B cell (primary cell): Measurements from ENCODE around the gene ADGRD2. TPM values are rescaled to one million over a fixed set of nuclear protein-coding genes. Genes with fewer than 3 reads are reported as not detected.

Experiments used
- ATAC-seq: fragments of 200-7000 bp; cut with Tn5 transposase; one replicate; pipeline ENCODE4 v1.10.0; 2021; ENCODE audit warnings: low read depth, mild to moderate bottlenecking, moderate number of reproducible peaks, moderate library complexity
- CTCF ChIA-PET: fragments of 350-600 bp; sonication (Branson Sonifier 250); formaldehyde crosslinking; loops from one replicate; lab custom pipeline; 2021; ENCODE audit warnings: antibody characterized with exemption, inconsistent platforms; lab: Charles Lee
- POLR2A ChIA-PET: fragments of 350-600 bp; sonication (Branson Sonifier 250); formaldehyde crosslinking; loops from one replicate; lab custom pipeline; 2021; ENCODE audit warnings: antibody characterized with exemption; lab: Charles Lee
- DNase-seq: peaks from one replicate; pipeline ENCODE4 v3.0.0; 2013
- H2AFZ ChIP-seq: 2 replicates; pipeline ENCODE4 v1.6.1; 2012; ENCODE audit warnings: mild to moderate bottlenecking, low read depth, low read length; ENCODE audit not compliant: insufficient read depth, poor library complexity, severe bottlenecking
- H3K27ac ChIP-seq, 2 donors: 1 replicate in 1 of 2; 2 replicates in 1 of 2; pipeline ENCODE4 v1.5.1; 2012 to 2013; ENCODE audit warnings: low read length in 2 of 2, mild to moderate bottlenecking in 2 of 2, moderate library complexity in 1 of 2
- H3K27me3 ChIP-seq, 4 experiments: fragments of 200-600 bp in 1 of 4; sonication (generic) in 1 of 4; replicated peaks in 1 of 4; 1 replicate in 2 of 4; 2 replicates in 2 of 4; pipeline versions ENCODE4 v1.6.1 to v1.7.0; 2013 to 2016; ENCODE audit warnings: low read length in 3 of 4, mild to moderate bottlenecking in 2 of 4, mixed read lengths in 1 of 4, moderate library complexity in 1 of 4; ENCODE audit not compliant: insufficient read depth in 4 of 4, control insufficient read depth in 3 of 4; ENCODE audit errors: control extremely low read depth in 1 of 4
- H3K36me3 ChIP-seq, 2 experiments: replicated peaks in 1 of 2; 1 replicate in 1 of 2; 2 replicates in 1 of 2; pipeline versions ENCODE4 v1.6.1 to v1.7.1; 2013; ENCODE audit warnings: low read length in 1 of 2; ENCODE audit not compliant: insufficient read depth in 2 of 2, control insufficient read depth in 1 of 2; ENCODE audit errors: control extremely low read depth in 1 of 2, extremely low read depth in 1 of 2
- H3K4me1 ChIP-seq, 2 donors: fragments of 200-600 bp in 1 of 2; sonication (generic) in 1 of 2; 1 replicate in 1 of 2; 2 replicates in 1 of 2; pipeline versions ENCODE4 v1.5.1 to v1.6.1; 2013 to 2017; ENCODE audit warnings: low read length in 2 of 2; ENCODE audit not compliant: control insufficient read depth in 2 of 2, insufficient read depth in 2 of 2
- H3K4me2 ChIP-seq: replicated peaks from 2 replicates; pipeline ENCODE3; 2012; ENCODE audit warnings: mild to moderate bottlenecking, low read depth, low read length; ENCODE audit not compliant: poor library complexity, severe bottlenecking
- H3K4me3 ChIP-seq, 5 experiments: fragments of 200-600 bp in 1 of 5; sonication (generic) in 1 of 5; 1 replicate in 3 of 5; 2 replicates in 2 of 5; pipeline versions ENCODE4 v1.5.1 to v1.7.0; 2011 to 2016; ENCODE audit warnings: low read length in 4 of 5, mild to moderate bottlenecking in 4 of 5, low read depth in 2 of 5, control low read depth in 1 of 5, moderate library complexity in 1 of 5; ENCODE audit not compliant: insufficient read depth in 1 of 5; ENCODE audit errors: control extremely low read depth in 1 of 5, extremely low read depth in 1 of 5
- H3K79me2 ChIP-seq: fragments of 200-600 bp; sonication (generic); one replicate; pipeline ENCODE4 v1.6.0; 2016; ENCODE audit warnings: low read length; ENCODE audit not compliant: control insufficient read depth, insufficient read depth
- H3K9ac ChIP-seq: fragments of 200-600 bp; sonication (generic); 2 replicates; pipeline ENCODE4 v1.6.1; 2017; ENCODE audit warnings: mild to moderate bottlenecking, low read length, moderate library complexity
- H3K9me3 ChIP-seq, 3 donors: one replicate each; pipeline versions ENCODE4 v1.6.1 to v1.7.1; 2013; ENCODE audit warnings: low read length in 2 of 3; ENCODE audit not compliant: control insufficient read depth in 2 of 3, insufficient read depth in 1 of 3; ENCODE audit errors: control extremely low read depth in 1 of 3
- H4K20me1 ChIP-seq: 2 replicates; pipeline ENCODE4 v1.6.0; 2012; ENCODE audit warnings: mild to moderate bottlenecking, low read length; ENCODE audit not compliant: insufficient read depth, control insufficient read depth, poor library complexity, severe bottlenecking
- H3K27ac Mint-ChIP-seq: one replicate; pipeline ENCODE4 v1.8.0; 2021; ENCODE audit warnings: mixed read lengths
- H3K27me3 Mint-ChIP-seq: one replicate; pipeline ENCODE4 v1.8.0; 2021; ENCODE audit warnings: mixed read lengths
- H3K4me1 Mint-ChIP-seq: one replicate; pipeline ENCODE4 v1.8.0; 2021; ENCODE audit warnings: mixed read lengths
- H3K4me3 Mint-ChIP-seq: one replicate; pipeline ENCODE4 v1.8.0; 2021; ENCODE audit warnings: mixed read lengths
- H3K9me3 Mint-ChIP-seq: one replicate; pipeline ENCODE4 v1.8.0; 2022; ENCODE audit warnings: mixed read lengths; ENCODE audit not compliant: insufficient read depth
- EZH2 ChIP-seq: IDR thresholded peaks from 2 replicates; pipeline ENCODE4 v1.6.1; 2012; ENCODE audit warnings: borderline replicate concordance, low read depth, mild to moderate bottlenecking, moderate library complexity, low read length; ENCODE audit not compliant: insufficient read depth, poor library complexity, severe bottlenecking
- WGBS: methylation state at CpG from one replicate; pipeline ENCODE4 v1.1.5; 2013; ENCODE audit warnings: missing lambda C conversion rate; ENCODE audit not compliant: insufficient coverage; 5-methylcytosine and 5-hydroxymethylcytosine counted together
- intact Hi-C: fragments of 100-400 bp; cut with micrococcal nuclease; formaldehyde crosslinking; loops from one replicate; pipeline ENCODE4 v1.10.0; 2022
- polyA plus RNA-seq: library from polyadenylated mRNA; depleted of rRNA; stranded (reverse); fragments of >200 nt; gene quantifications from 2 replicates; pipeline ENCODE4 v1.2.3, GENCODE V29; 2012
- total RNA-seq, 2 donors: library from RNA; stranded (reverse); fragments of 120-200 nt in 1 of 2; gene quantifications; 1 replicate in 1 of 2; 2 replicates in 1 of 2; pipeline versions ENCODE4 v1.2.3 to v1.2.4, GENCODE V29; 2013 to 2022
- TF ChIP-seq, protein P1 (sequence below): fragments of 200-600 bp; IDR thresholded peaks from one replicate; pipeline ENCODE4 v1.8.0; 2022; ENCODE audit warnings: antibody characterized with exemption, mild to moderate bottlenecking

ADGRD2 gene
- total and polyA plus RNA-seq, 2 donors (not counting 1 experiment from before 2014, with no cell fraction given) = not detected

- Histone ChIP-seq H3K27ac (no peak overlapping the region), H3K79me2 (no peaks in the 10 kb centered on the region), H3K4me3 (no peak overlapping the region), H3K27me3 (peaks cover 0 to 4% (median under 1%) of the 10 kb centered on the region in 4 experiments), H3K4me1 (peaks cover 0 to 6% of the 10 kb centered on the region in 2 donors), H2AFZ (no peak overlapping the region), H3K36me3 (no peaks in the 10 kb centered on the region), H4K20me1 (no peaks in the 10 kb centered on the region), H3K9me3 (no peaks in the 10 kb centered on the region), H3K9ac (no peak overlapping the region), H3K4me2 (no peak overlapping the region)
- Mint-ChIP-seq H3K4me3 (no peak overlapping the region), H3K4me1 (peaks cover 8% of the 10 kb centered on the region), H3K27ac (no peak overlapping the region), H3K27me3 (peaks cover 16% of the 10 kb centered on the region), H3K9me3 (no peaks in the 10 kb centered on the region)
- ChIA-PET CTCF (no interaction called here), POLR2A (no interaction called here)
- TF ChIP-seq, protein P1, sequence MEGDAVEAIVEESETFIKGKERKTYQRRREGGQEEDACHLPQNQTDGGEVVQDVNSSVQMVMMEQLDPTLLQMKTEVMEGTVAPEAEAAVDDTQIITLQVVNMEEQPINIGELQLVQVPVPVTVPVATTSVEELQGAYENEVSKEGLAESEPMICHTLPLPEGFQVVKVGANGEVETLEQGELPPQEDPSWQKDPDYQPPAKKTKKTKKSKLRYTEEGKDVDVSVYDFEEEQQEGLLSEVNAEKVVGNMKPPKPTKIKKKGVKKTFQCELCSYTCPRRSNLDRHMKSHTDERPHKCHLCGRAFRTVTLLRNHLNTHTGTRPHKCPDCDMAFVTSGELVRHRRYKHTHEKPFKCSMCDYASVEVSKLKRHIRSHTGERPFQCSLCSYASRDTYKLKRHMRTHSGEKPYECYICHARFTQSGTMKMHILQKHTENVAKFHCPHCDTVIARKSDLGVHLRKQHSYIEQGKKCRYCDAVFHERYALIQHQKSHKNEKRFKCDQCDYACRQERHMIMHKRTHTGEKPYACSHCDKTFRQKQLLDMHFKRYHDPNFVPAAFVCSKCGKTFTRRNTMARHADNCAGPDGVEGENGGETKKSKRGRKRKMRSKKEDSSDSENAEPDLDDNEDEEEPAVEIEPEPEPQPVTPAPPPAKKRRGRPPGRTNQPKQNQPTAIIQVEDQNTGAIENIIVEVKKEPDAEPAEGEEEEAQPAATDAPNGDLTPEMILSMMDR = no peak
- TF ChIP-seq EZH2 = no peak
- 68% methylated on average over 13 of the region's 15 CpGs for WGBS
- intact Hi-C loops = no loop called here
- DNase-seq (no peak), ATAC-seq (no peak)
Measured at GRCh38 chr9:124496463-124496862, 46.2 kb downstream of the ADGRD2 start.

- Mint-ChIP-seq H3K4me1 (peaks cover 8% of the 10 kb centered on the region), H3K27me3 (peaks cover 16% of the 10 kb centered on the region), H3K9me3 (no peaks in the 10 kb centered on the region), H3K4me3 (no peak overlapping the region), H3K27ac (no peak overlapping the region)
- intact Hi-C loops = no loop called here
- no peaks in the 10 kb centered on the region for H3K36me3 ChIP-seq
- H3K27ac ChIP-seq = no peak overlapping the region
- no peak overlapping the region for H3K4me3 ChIP-seq
- H3K79me2 ChIP-seq = no peaks in the 10 kb centered on the region
- TF ChIP-seq EZH2 = no peak
- TF ChIP-seq, protein P1 = no peak
- POLR2A ChIA-PET = no interaction called here
- no peaks in the 10 kb centered on the region for H3K9me3 ChIP-seq
- H3K9ac ChIP-seq = no peak overlapping the region
- H2AFZ ChIP-seq = no peak overlapping the region
- H3K4me2 ChIP-seq = no peak overlapping the region
- ATAC-seq (no peak), DNase-seq (no peak)
- CTCF ChIA-PET = interaction anchor here (0.6 kb wide), 1 partner anchor 41 kb away, joined by 3 read pairs; no protein-coding TSS in a partner anchor
- peaks cover 0 to 13% (median 1%) of the 10 kb centered on the region in 4 experiments for H3K27me3 ChIP-seq
- WGBS = 95% methylated on average over 8 of the region's 8 CpGs
- H4K20me1 ChIP-seq = no peaks in the 10 kb centered on the region
- H3K4me1 ChIP-seq = peaks cover 0 to 6% of the 10 kb centered on the region in 2 donors
Measured at GRCh38 chr9:124497441-124497840, 47.2 kb downstream of the ADGRD2 start.
